Measurements from ENCODE around the gene CLTB.
A peak's percentile ranks its signal among the peaks of the same experiment; 100 is the strongest.
"Not testable (repeated sequence)": the region's sequence is repeated elsewhere in the genome, so short reads cannot be mapped to it uniquely, and the experiment has no call there.

The CLTB gene

GRCh38 chr5:176415952-176416924, at the start of gene CLTB:
Gene CLTB (minus strand): TSS chr5:176416539. CDS start chr5:176416363, 176 bp downstream.
- peak; percentile 26 for DNase-seq

- no peak for DNase-seq
Measured at GRCh38 chr5:176463113-176463764, 46.9 kb upstream of the CLTB start.

GRCh38 chr5:176461349-176461748, 45.0 kb upstream of the CLTB start:
- no peak for DNase-seq

GRCh38 chr5:176458904-176459561, 42.7 kb upstream of the CLTB start:
- DNase-seq = no peak

- DNase-seq = no peak
Measured at GRCh38 chr5:176454724-176455394, 38.5 kb upstream of the CLTB start.

- no peak for DNase-seq
Measured at GRCh38 chr5:176450077-176450476, 33.7 kb upstream of the CLTB start.

- DNase-seq = peak; percentile 78
Measured at GRCh38 chr5:176447978-176448608, 31.8 kb upstream of the CLTB start, which contains the start of gene FAF2. Gene FAF2 (plus strand): TSS chr5:176448385. CDS start chr5:176448408, 23 bp downstream.

GRCh38 chr5:176447591-176447977, 31.2 kb upstream of the CLTB start:
- no peak for DNase-seq

GRCh38 chr5:176446884-176447590, 30.7 kb upstream of the CLTB start:
- DNase-seq = no peak

- DNase-seq = no peak
Measured at GRCh38 chr5:176446028-176446665, 29.8 kb upstream of the CLTB start.

GRCh38 chr5:176444742-176445141, 28.4 kb upstream of the CLTB start:
- DNase-seq = no peak

- not testable (repeated sequence) for DNase-seq
Measured at GRCh38 chr5:176442911-176443310, 26.6 kb upstream of the CLTB start.

GRCh38 chr5:176441921-176442323, 25.6 kb upstream of the CLTB start:
- no peak for DNase-seq

- no peak for DNase-seq
Measured at GRCh38 chr5:176440927-176441706, 24.8 kb upstream of the CLTB start.

- no peak for DNase-seq
Measured at GRCh38 chr5:176438959-176439757, 22.8 kb upstream of the CLTB start.

GRCh38 chr5:176436656-176437055, 20.3 kb upstream of the CLTB start:
- no peak for DNase-seq

- no peak for DNase-seq
Measured at GRCh38 chr5:176432707-176433106, 16.4 kb upstream of the CLTB start.

GRCh38 chr5:176429972-176430371, 13.6 kb upstream of the CLTB start:
- DNase-seq = no peak

- no peak for DNase-seq
Measured at GRCh38 chr5:176427971-176428370, 11.6 kb upstream of the CLTB start.
